ENCODE results near the gene MRPL23. TPM values are rescaled to one million over a fixed set of nuclear protein-coding genes. Genes with fewer than 3 reads are reported as not detected.

MRPL23 gene
- total RNA-seq, 1 donor from 2014 or later, result 60.8 TPM

- Mint-ChIP-seq H3K4me1 (no peaks in the 10 kb centered on the region), H3K27ac (ENCODE audit: unreplicated experiment) (no peak overlapping the region), H3K4me3 (no peak overlapping the region), H3K36me3 (ENCODE audit: low read depth) (no peaks in the 10 kb centered on the region), H3K27me3 (ENCODE audit: low read depth) (no peaks in the 10 kb centered on the region), H3K9me3 (no peaks in the 10 kb centered on the region)
- TF ChIP-seq CTCF (conservative IDR thresholded peaks at IDR 0.05), result no peak
- no peak for DNase-seq (ENCODE audit: low read depth, low spot score)
These were observed 21.4 kb downstream of the MRPL23 start for GRCh38 chr11:1968454-1969002.

- no peak overlapping the region for H3K27ac Mint-ChIP-seq (ENCODE audit: unreplicated experiment)
- H3K9me3 Mint-ChIP-seq, result no peaks in the 10 kb centered on the region
- no peak for TF ChIP-seq CTCF (conservative IDR thresholded peaks at IDR 0.05)
- no peaks in the 10 kb centered on the region for H3K36me3 Mint-ChIP-seq (ENCODE audit: low read depth)
- H3K4me3 Mint-ChIP-seq, result no peak overlapping the region
- no peak for DNase-seq (ENCODE audit: low read depth, low spot score)
- no peaks in the 10 kb centered on the region for H3K4me1 Mint-ChIP-seq
- H3K27me3 Mint-ChIP-seq (ENCODE audit: low read depth), result no peaks in the 10 kb centered on the region
These were observed 21.9 kb downstream of the MRPL23 start for GRCh38 chr11:1969035-1969434.

GRCh38 chr11:1969776-1970175 lies 22.6 kb downstream of the MRPL23 start:
- no peak for TF ChIP-seq CTCF (conservative IDR thresholded peaks at IDR 0.05)
- DNase-seq (ENCODE audit: low read depth, low spot score), result no peak
- Mint-ChIP-seq H3K4me3 (no peak overlapping the region), H3K9me3 (no peaks in the 10 kb centered on the region), H3K4me1 (no peaks in the 10 kb centered on the region), H3K36me3 (ENCODE audit: low read depth) (no peaks in the 10 kb centered on the region), H3K27me3 (ENCODE audit: low read depth) (no peaks in the 10 kb centered on the region), H3K27ac (ENCODE audit: unreplicated experiment) (no peak overlapping the region)

GRCh38 chr11:1970956-1971355 lies 23.8 kb downstream of the MRPL23 start:
- Mint-ChIP-seq H3K36me3 (ENCODE audit: low read depth) (no peaks in the 10 kb centered on the region), H3K27ac (ENCODE audit: unreplicated experiment) (no peak overlapping the region), H3K4me1 (no peaks in the 10 kb centered on the region), H3K9me3 (no peaks in the 10 kb centered on the region), H3K4me3 (no peak overlapping the region), H3K27me3 (ENCODE audit: low read depth) (no peaks in the 10 kb centered on the region)
- no peak for TF ChIP-seq CTCF (conservative IDR thresholded peaks at IDR 0.05)
- no peak for DNase-seq (ENCODE audit: low read depth, low spot score)

GRCh38 chr11:1975185-1975584 lies 28.1 kb downstream of the MRPL23 start:
- H3K36me3 Mint-ChIP-seq (ENCODE audit: low read depth), result no peaks in the 10 kb centered on the region
- no peak for DNase-seq (ENCODE audit: low read depth, low spot score)
- no peaks in the 10 kb centered on the region for H3K4me1 Mint-ChIP-seq

More at GRCh38 chr11:1975185-1975584, 28.1 kb downstream of the MRPL23 start:
- TF ChIP-seq CTCF (conservative IDR thresholded peaks at IDR 0.05), result no peak
- H3K27ac Mint-ChIP-seq (ENCODE audit: unreplicated experiment), result no peak overlapping the region
- no peak overlapping the region for H3K4me3 Mint-ChIP-seq
- H3K27me3 Mint-ChIP-seq (ENCODE audit: low read depth), result no peaks in the 10 kb centered on the region
- no peaks in the 10 kb centered on the region for H3K9me3 Mint-ChIP-seq
